IgD-negative memory B cell (primary cell): Measurements from ENCODE around the gene TMEM217. TPM values are rescaled to one million over a fixed set of nuclear protein-coding genes. Genes with fewer than 3 reads are reported as not detected.

Experiments used
- H3K27ac Mint-ChIP-seq, 3 donors: one replicate each; pipeline ENCODE4 v1.8.0; 2020 to 2022; ENCODE audit warnings: mild to moderate bottlenecking in 3 of 3, mixed read lengths in 3 of 3, moderate library complexity in 1 of 3
- H3K27me3 Mint-ChIP-seq: one replicate; pipeline ENCODE4 v1.8.0; 2021; ENCODE audit warnings: mixed read lengths
- H3K36me3 Mint-ChIP-seq: one replicate; pipeline ENCODE4 v1.8.0; 2020; ENCODE audit warnings: mild to moderate bottlenecking, mixed read lengths
- H3K4me1 Mint-ChIP-seq, 3 donors: one replicate each; pipeline ENCODE4 v1.8.0; 2020 to 2022; ENCODE audit warnings: mixed read lengths in 3 of 3, mild to moderate bottlenecking in 1 of 3
- H3K4me3 Mint-ChIP-seq, 4 donors: one replicate each; pipeline ENCODE4 v1.8.0; 2020 to 2022; ENCODE audit warnings: mild to moderate bottlenecking in 4 of 4, mixed read lengths in 4 of 4, moderate library complexity in 3 of 4
- H3K9me3 Mint-ChIP-seq, 3 donors: one replicate each; pipeline ENCODE4 v1.8.0; 2020 to 2021; ENCODE audit warnings: mixed read lengths in 3 of 3, mild to moderate bottlenecking in 1 of 3
- polyA plus RNA-seq: library from polyadenylated mRNA; unstranded; fragments of 300-500 nt; fragmentation: Illumina TruSeq; gene quantifications from one replicate; pipeline ENCODE4 v1.2.3, GENCODE V29; 2021

Gene TMEM217
- polyA plus RNA-seq, 1 donor from 2014 or later, result not detected

GRCh38 chr6:37265001-37265400, 7.1 kb upstream of the TMEM217 start:
- H3K27ac Mint-ChIP-seq, result peak overlapping the region in 1 of 3 donors; percentile 62
- no peaks in the 10 kb centered on the region for H3K36me3 Mint-ChIP-seq
- H3K9me3 Mint-ChIP-seq, result no peaks in the 10 kb centered on the region
- no peak overlapping the region for H3K4me3 Mint-ChIP-seq
- H3K27me3 Mint-ChIP-seq, result no peaks in the 10 kb centered on the region
- peaks cover 5 to 39% (median 18%) of the 10 kb centered on the region in 3 donors for H3K4me1 Mint-ChIP-seq

- Mint-ChIP-seq H3K9me3 (no peaks in the 10 kb centered on the region), H3K4me1 (peaks cover 15 to 50% (median 30%) of the 10 kb centered on the region in 3 donors), H3K27ac (no peak overlapping the region), H3K36me3 (peaks cover under 1% of the 10 kb centered on the region), H3K27me3 (no peaks in the 10 kb centered on the region), H3K4me3 (peak overlapping the region in 1 of 4 donors; percentile 25)
Observed at GRCh38 chr6:37262446-37263026, 4.6 kb upstream of the TMEM217 start.

- peaks cover 2% of the 10 kb centered on the region for H3K36me3 Mint-ChIP-seq
- H3K4me3 Mint-ChIP-seq, result no peak overlapping the region
- peak overlapping the region in 1 of 3 donors; percentile 69 for H3K27ac Mint-ChIP-seq
- H3K4me1 Mint-ChIP-seq, result peaks cover 19 to 53% (median 37%) of the 10 kb centered on the region in 3 donors
- H3K9me3 Mint-ChIP-seq, result no peaks in the 10 kb centered on the region
- no peaks in the 10 kb centered on the region for H3K27me3 Mint-ChIP-seq
Observed at GRCh38 chr6:37261198-37261597, 3.3 kb upstream of the TMEM217 start.

DNA sequence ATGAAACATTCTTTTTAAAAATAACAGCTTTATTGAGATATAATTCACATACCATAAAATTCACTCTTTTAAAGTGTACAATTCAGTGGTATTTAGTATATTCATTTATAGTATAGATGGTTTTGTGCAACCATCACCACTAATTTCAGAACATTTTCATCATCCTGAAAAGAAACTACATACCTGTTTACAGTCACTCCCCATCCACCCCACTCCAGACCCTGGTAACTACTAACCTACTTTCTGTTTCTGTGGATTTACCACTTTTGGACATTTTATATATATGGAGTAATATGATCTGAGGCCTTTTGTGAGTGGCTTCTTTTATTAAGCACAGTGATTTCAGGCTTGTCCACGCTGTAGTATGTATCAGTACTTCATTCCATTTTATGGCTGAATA, 2.5 kb upstream of the TMEM217 start:
- Mint-ChIP-seq H3K36me3 (peaks cover 2% of the 10 kb centered on the region), H3K4me3 (peak overlapping the region in 1 of 4 donors; percentile 52), H3K27me3 (no peaks in the 10 kb centered on the region), H3K4me1 (peaks cover 18 to 46% (median 35%) of the 10 kb centered on the region in 3 donors), H3K27ac (peak overlapping the region in 1 of 3 donors; percentile 69), H3K9me3 (no peaks in the 10 kb centered on the region)

- H3K4me3 Mint-ChIP-seq, result peak overlapping the region in 2 of 4 donors; percentile 20 to 87
- peak overlapping the region in 1 of 3 donors; percentile 80 for H3K27ac Mint-ChIP-seq
- H3K27me3 Mint-ChIP-seq, result no peaks in the 10 kb centered on the region
- H3K36me3 Mint-ChIP-seq, result peaks cover 2% of the 10 kb centered on the region
- H3K9me3 Mint-ChIP-seq, result no peaks in the 10 kb centered on the region
- peaks cover 18 to 42% (median 32%) of the 10 kb centered on the region in 3 donors for H3K4me1 Mint-ChIP-seq
Observed at GRCh38 chr6:37260040-37260439, 2.1 kb upstream of the TMEM217 start.

- H3K27ac Mint-ChIP-seq, result peak overlapping the region; percentile 28 to 80 (median 48)
- H3K27me3 Mint-ChIP-seq, result no peaks in the 10 kb centered on the region
- H3K36me3 Mint-ChIP-seq, result peaks cover 2% of the 10 kb centered on the region
- H3K4me1 Mint-ChIP-seq, result peaks cover 18 to 35% (median 32%) of the 10 kb centered on the region in 3 donors
- H3K9me3 Mint-ChIP-seq, result no peaks in the 10 kb centered on the region
- peak overlapping the region; percentile 13 to 87 (median 40) for H3K4me3 Mint-ChIP-seq
Observed at GRCh38 chr6:37259191-37259590, 1.2 kb upstream of the TMEM217 start.

DNA sequence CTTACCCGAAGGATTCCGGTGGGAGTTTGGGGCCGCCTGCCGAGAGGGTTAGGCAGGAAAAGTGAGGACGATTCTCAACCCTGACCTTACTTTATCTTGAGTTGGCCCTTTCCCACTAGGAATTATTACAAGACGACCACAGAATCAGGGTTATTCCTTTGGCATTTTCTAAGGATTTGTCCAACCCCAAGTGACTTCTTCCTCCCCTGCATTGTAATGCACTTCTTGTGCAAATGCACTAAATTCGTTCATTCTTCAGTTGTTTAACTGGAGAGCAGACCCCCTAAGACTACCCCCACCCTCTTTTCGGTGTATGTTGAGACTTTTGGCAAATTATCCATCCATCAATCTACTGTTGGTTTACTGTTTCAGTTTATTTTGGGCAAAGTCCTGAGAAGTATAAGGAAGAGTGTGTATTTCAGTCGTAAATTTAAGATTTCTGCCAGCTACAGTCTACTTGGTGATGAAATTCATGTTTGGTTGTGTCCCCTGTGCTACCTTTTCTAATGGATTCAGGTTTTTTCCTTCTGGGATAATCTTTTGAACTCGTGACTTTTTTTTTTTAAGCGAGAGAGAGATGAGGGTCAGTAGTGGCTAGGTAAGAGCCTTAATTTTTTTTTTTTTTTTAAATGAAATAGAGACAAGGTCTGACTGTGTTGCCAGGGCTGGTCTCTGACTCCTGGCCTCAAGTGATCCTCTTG, 611 bp upstream of the TMEM217 start:
- peak overlapping the region; percentile 11 to 95 (median 92) for H3K27ac Mint-ChIP-seq
- no peaks in the 10 kb centered on the region for H3K27me3 Mint-ChIP-seq
- H3K4me3 Mint-ChIP-seq, result peak overlapping the region; percentile 87 to 98 (median 95)
- peaks cover 18 to 35% (median 32%) of the 10 kb centered on the region in 3 donors for H3K4me1 Mint-ChIP-seq
- no peaks in the 10 kb centered on the region for H3K9me3 Mint-ChIP-seq
- peaks cover 2% of the 10 kb centered on the region for H3K36me3 Mint-ChIP-seq

DNA sequence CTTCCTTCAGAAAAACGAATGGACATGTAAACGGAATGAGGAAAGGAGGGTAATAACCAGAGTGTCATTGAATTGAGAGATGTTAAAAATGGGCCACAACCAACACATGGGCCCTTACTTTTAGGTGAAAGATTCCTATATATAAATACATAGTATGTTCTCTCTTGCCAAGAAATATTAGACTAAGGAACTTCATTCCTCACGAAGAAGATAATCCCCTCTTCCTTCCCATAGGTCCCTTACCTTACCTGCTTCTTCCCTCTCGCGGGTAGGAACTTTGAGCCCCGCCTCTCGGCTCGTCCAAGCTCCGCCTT, 667 bp downstream of the TMEM217 start:
- Mint-ChIP-seq H3K4me3 (peak overlapping the region; percentile 87 to 98 (median 95)), H3K27me3 (no peaks in the 10 kb centered on the region), H3K9me3 (no peaks in the 10 kb centered on the region), H3K4me1 (peaks cover 14 to 26% (median 24%) of the 10 kb centered on the region in 3 donors), H3K27ac (peak overlapping the region; percentile 11 to 95 (median 36)), H3K36me3 (peaks cover 2% of the 10 kb centered on the region)

GRCh38 chr6:37256692-37257319, 1.1 kb downstream of the TMEM217 start:
- Mint-ChIP-seq H3K4me3 (peak overlapping the region in 3 of 4 donors; percentile 87 to 98 (median 94)), H3K9me3 (no peaks in the 10 kb centered on the region), H3K27ac (peak overlapping the region; percentile 36 to 95 (median 68)), H3K4me1 (peaks cover 14 to 26% (median 24%) of the 10 kb centered on the region in 3 donors), H3K27me3 (no peaks in the 10 kb centered on the region), H3K36me3 (peaks cover 2% of the 10 kb centered on the region)

DNA sequence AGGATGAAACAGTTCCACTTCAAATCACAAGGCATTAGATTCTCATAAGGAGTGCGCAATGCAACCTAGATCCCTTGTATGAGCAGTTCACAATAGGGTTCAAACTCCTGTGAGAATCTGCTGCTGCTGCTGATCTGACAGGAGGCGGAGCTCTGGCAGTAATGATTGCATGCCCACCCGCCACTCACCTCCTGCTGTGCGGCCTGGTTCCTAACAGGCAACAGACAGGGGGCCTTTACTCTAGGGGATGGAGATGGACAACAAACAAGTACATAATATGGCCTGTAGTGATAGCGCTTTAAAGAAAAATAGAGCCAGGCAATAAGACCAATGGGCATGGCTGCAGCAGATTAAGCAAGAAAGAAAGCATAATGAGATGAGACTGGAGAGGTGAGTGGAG, 3.1 kb downstream of the TMEM217 start:
- H3K36me3 Mint-ChIP-seq, result peaks cover 2% of the 10 kb centered on the region
- H3K27me3 Mint-ChIP-seq, result no peaks in the 10 kb centered on the region
- H3K4me1 Mint-ChIP-seq, result peaks cover 14 to 20% (median 20%) of the 10 kb centered on the region in 3 donors
- no peaks in the 10 kb centered on the region for H3K9me3 Mint-ChIP-seq
- H3K27ac Mint-ChIP-seq, result no peak overlapping the region
- H3K4me3 Mint-ChIP-seq, result peak overlapping the region in 1 of 4 donors; percentile 87

DNA sequence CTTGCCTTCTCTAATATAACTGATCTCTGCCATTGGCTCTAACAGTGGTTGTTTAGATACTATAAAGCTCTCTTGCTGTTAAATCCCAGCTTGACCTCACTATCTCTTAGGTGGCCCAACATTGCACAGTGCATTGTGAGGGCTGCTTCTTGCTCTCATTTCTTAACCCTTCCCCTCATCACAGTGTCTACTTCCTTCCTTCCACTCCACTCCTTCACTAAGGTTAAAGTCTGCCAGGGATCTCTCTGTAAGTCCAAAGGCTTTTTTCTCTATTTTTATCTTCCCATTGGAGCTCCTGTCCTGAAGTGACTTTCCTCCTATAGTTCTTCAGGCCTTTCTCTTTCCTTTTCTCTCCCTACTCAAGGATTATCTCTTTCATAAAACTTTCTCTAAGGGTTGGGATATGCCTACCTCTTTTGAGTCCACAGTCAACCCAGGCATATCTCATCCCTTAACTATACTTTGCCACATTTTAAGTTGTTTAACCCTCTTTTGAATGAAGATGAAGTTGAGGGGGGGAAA, 4.4 kb downstream of the TMEM217 start:
- Mint-ChIP-seq H3K27me3 (no peaks in the 10 kb centered on the region), H3K4me1 (peaks cover 7 to 9% (median 8%) of the 10 kb centered on the region in 3 donors), H3K9me3 (no peaks in the 10 kb centered on the region), H3K4me3 (no peak overlapping the region), H3K27ac (no peak overlapping the region), H3K36me3 (peaks cover 2% of the 10 kb centered on the region)

DNA sequence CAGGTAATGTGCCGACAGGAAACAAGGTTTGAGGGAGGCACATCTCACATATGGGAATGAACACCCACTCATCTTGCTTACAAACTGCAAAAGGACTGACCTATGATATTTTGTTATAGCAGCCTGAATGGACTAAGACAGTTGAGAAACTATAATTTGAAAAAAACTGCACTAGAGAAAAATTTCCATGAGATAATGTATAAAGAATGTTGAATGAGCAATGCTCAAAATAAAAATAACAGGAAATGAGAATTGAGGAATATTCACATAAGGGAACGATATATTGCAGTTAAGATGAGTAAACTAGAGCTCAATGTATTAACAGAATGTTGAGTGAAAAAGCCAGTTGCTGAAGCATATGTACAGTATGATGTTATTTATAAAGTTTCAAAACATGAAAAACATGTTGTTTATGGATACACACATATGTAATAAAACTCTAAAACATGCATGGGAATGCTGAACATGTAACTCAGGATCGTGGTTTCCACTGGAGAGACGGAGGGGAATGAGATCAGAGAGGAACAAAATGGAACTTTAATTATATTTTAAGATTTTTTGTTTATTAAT, 6.6 kb downstream of the TMEM217 start:
- peaks cover 4% of the 10 kb centered on the region for H3K27me3 Mint-ChIP-seq

DNA sequence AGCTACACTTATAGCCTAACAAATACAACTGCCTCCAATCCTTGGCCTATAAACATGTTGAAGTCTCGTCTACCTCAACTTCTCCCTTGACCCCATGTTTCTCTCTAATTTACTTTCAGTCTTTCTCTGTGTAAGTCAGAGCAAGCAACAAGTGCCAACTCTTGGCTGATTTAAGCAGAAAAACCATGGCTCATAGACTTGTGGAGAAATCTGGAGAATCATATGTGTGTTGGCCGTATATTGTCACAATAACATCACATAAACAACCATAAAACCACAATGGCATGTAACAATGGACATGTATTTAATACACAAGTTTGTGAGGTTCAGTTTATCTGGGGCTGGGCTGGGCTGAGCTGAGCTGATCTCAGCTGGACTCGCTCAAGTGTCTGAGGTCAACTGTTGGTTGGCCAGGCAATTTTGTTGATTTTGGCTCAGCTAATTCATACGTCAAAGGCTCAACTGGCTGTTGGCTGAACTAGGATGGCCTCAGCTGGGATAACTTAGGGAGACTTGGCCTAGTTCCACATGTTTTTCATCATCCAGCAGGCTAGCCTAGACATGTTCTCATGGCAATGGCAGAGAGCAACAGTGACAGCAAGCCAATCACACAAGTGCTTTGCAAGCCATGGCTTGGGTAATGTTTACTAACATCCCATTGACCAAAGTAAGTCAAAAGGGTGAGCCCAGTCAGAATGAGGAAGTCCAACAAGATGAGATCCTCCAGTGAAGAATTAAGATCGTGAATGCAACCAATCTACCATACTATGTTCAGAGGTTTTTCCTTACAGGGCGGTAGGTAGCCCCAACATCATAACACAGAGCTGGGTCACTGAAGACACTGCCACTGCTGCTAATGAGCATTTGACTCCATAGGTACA, 13.3 kb downstream of the TMEM217 start:
- Mint-ChIP-seq H3K4me1 (peaks cover 0 to 6% (median 0%) of the 10 kb centered on the region in 3 donors), H3K9me3 (peaks cover 0 to 2% (median 0%) of the 10 kb centered on the region in 3 donors)

More for the DNA sequence above, 6.6 kb downstream of the TMEM217 start:
- H3K27ac Mint-ChIP-seq, result no peak overlapping the region
- H3K4me3 Mint-ChIP-seq, result no peak overlapping the region
- H3K9me3 Mint-ChIP-seq, result peaks cover 0 to 1% (median 0%) of the 10 kb centered on the region in 3 donors
- no peaks in the 10 kb centered on the region for H3K4me1 Mint-ChIP-seq
- no peaks in the 10 kb centered on the region for H3K36me3 Mint-ChIP-seq

GRCh38 chr6:37243816-37244370, 14.1 kb downstream of the TMEM217 start:
- peaks cover 0 to 2% (median 0%) of the 10 kb centered on the region in 3 donors for H3K9me3 Mint-ChIP-seq
- peaks cover 10% of the 10 kb centered on the region for H3K27me3 Mint-ChIP-seq
- no peak overlapping the region for H3K4me3 Mint-ChIP-seq
- peaks cover 0 to 6% (median 0%) of the 10 kb centered on the region in 3 donors for H3K4me1 Mint-ChIP-seq
- no peak overlapping the region for H3K27ac Mint-ChIP-seq
- H3K36me3 Mint-ChIP-seq, result no peaks in the 10 kb centered on the region

More for the DNA sequence above, 13.3 kb downstream of the TMEM217 start:
- Mint-ChIP-seq H3K27ac (no peak overlapping the region), H3K27me3 (peaks cover 10% of the 10 kb centered on the region), H3K36me3 (no peaks in the 10 kb centered on the region), H3K4me3 (no peak overlapping the region)
